Measurements from ENCODE around the gene NAA20. TPM values are rescaled to one million over a fixed set of nuclear protein-coding genes. Genes with fewer than 3 reads are reported as not detected.

NAA20 gene
- total RNA-seq, 1 donor from 2014 or later: 111 TPM

- Histone ChIP-seq H3K27me3 (ENCODE audit: control insufficient read depth, insufficient read depth, low read length) (no peaks in the 10 kb centered on the region), H3K4me3 (ENCODE audit: low read depth, low read length) (no peak overlapping the region), H3K36me3 (ENCODE audit: control insufficient read depth, insufficient read depth, low read length) (peaks cover 15% of the 10 kb centered on the region)
- TF ChIP-seq CTCF (IDR thresholded peaks at IDR 0.05; ENCODE audit: insufficient read depth, low read length, severe bottlenecking): no peak
- FAIRE-seq (no peak), DNase-seq (ENCODE audit: low read depth) (no peak)
Observed at GRCh38 chr20:20023395-20023794, 6.2 kb downstream of the NAA20 start.

- no peak for DNase-seq (ENCODE audit: low read depth)
- no peak for TF ChIP-seq CTCF (IDR thresholded peaks at IDR 0.05; ENCODE audit: insufficient read depth, low read length, severe bottlenecking)
- FAIRE-seq: no peak
- Histone ChIP-seq H3K36me3 (ENCODE audit: control insufficient read depth, insufficient read depth, low read length) (peaks cover 16% of the 10 kb centered on the region), H3K27me3 (ENCODE audit: control insufficient read depth, insufficient read depth, low read length) (no peaks in the 10 kb centered on the region), H3K4me3 (ENCODE audit: low read depth, low read length) (no peak overlapping the region)
Observed at GRCh38 chr20:20024942-20025341, 7.8 kb downstream of the NAA20 start.

- peaks cover 12% of the 10 kb centered on the region for H3K36me3 ChIP-seq (ENCODE audit: control insufficient read depth, insufficient read depth, low read length)
- no peak for FAIRE-seq
Observed at GRCh38 chr20:20027284-20027683, 10.1 kb downstream of the NAA20 start.

GRCh38 chr20:20031790-20032189 is 14.6 kb downstream of the NAA20 start:
- H3K4me3 ChIP-seq (ENCODE audit: low read depth, low read length): no peak overlapping the region
- TF ChIP-seq CTCF (IDR thresholded peaks at IDR 0.05; ENCODE audit: insufficient read depth, low read length, severe bottlenecking): no peak
- peaks cover 7% of the 10 kb centered on the region for H3K36me3 ChIP-seq (ENCODE audit: control insufficient read depth, insufficient read depth, low read length)
- DNase-seq (ENCODE audit: low read depth) (no peak), FAIRE-seq (no peak)
- no peaks in the 10 kb centered on the region for H3K27me3 ChIP-seq (ENCODE audit: control insufficient read depth, insufficient read depth, low read length)

More at GRCh38 chr20:20027284-20027683, 10.1 kb downstream of the NAA20 start:
- H3K4me3 ChIP-seq (ENCODE audit: low read depth, low read length): no peak overlapping the region
- H3K27me3 ChIP-seq (ENCODE audit: control insufficient read depth, insufficient read depth, low read length): no peaks in the 10 kb centered on the region
- no peak for DNase-seq (ENCODE audit: low read depth)
- TF ChIP-seq CTCF (IDR thresholded peaks at IDR 0.05; ENCODE audit: insufficient read depth, low read length, severe bottlenecking): no peak

GRCh38 chr20:20034486-20034885 is 17.3 kb downstream of the NAA20 start:
- no peak for DNase-seq (ENCODE audit: low read depth)
- peaks cover 8% of the 10 kb centered on the region for H3K36me3 ChIP-seq (ENCODE audit: control insufficient read depth, insufficient read depth, low read length)

More at GRCh38 chr20:20034486-20034885, 17.3 kb downstream of the NAA20 start:
- no peak for FAIRE-seq
- H3K4me3 ChIP-seq (ENCODE audit: low read depth, low read length): no peak overlapping the region
- no peaks in the 10 kb centered on the region for H3K27me3 ChIP-seq (ENCODE audit: control insufficient read depth, insufficient read depth, low read length)
- TF ChIP-seq CTCF (IDR thresholded peaks at IDR 0.05; ENCODE audit: insufficient read depth, low read length, severe bottlenecking): no peak

Data from bronchial epithelial cell (primary cell).